ENCODE results near the gene PDE6B. TPM values are rescaled to one million over a fixed set of nuclear protein-coding genes. Genes with fewer than 3 reads are reported as not detected.

PDE6B gene
- total RNA-seq, 1 experiment from 2014 or later, result not detected

- H3K27me3 Mint-ChIP-seq (ENCODE audit: insufficient read depth, unreplicated experiment), result no peaks in the 10 kb centered on the region
- no peaks in the 10 kb centered on the region for H3K9me3 Mint-ChIP-seq (ENCODE audit: unreplicated experiment)
- no peak for DNase-seq (ENCODE audit: unreplicated experiment)
- peak overlapping the region; percentile 82 for H3K27ac Mint-ChIP-seq (ENCODE audit: low read depth, unreplicated experiment)
- peaks cover 14% of the 10 kb centered on the region for H3K4me1 Mint-ChIP-seq (ENCODE audit: insufficient read depth, unreplicated experiment)
- CTCF ChIA-PET, result interaction anchor here (0.6 to 2.9 kb wide), 8 partner anchors 9 to 72 kb away, joined by 3 to 14 read pairs (median 3); no protein-coding TSS in a partner anchor
- BruUV-seq (replicated peaks), result no TSS peak
- peak overlapping the region; percentile 83 for H3K4me3 Mint-ChIP-seq (ENCODE audit: unreplicated experiment)
- TF ChIP-seq CTCF (IDR thresholded peaks at IDR 0.05; ENCODE audit: unreplicated experiment), result no peak
- H3K36me3 Mint-ChIP-seq (ENCODE audit: insufficient read depth, unreplicated experiment), result peaks cover 48% of the 10 kb centered on the region
- intact Hi-C loops (cut with micrococcal nuclease), result loop anchor here (10.0 kb wide), 1 partner anchor 200 kb away; no protein-coding TSS in a partner anchor
- POLR2A ChIA-PET, result interaction anchor here (0.9 to 2.8 kb wide), 10 partner anchors 10 to 201 kb away, joined by 3 to 19 read pairs (median 6); no protein-coding TSS in a partner anchor
These were observed 49.9 kb downstream of the PDE6B start for GRCh38 chr4:675036-675882.

- H3K27me3 Mint-ChIP-seq (ENCODE audit: insufficient read depth, unreplicated experiment), result no peaks in the 10 kb centered on the region
- no peak overlapping the region for H3K27ac Mint-ChIP-seq (ENCODE audit: low read depth, unreplicated experiment)
- no peak for TF ChIP-seq CTCF (IDR thresholded peaks at IDR 0.05; ENCODE audit: unreplicated experiment)
- intact Hi-C loops (cut with micrococcal nuclease), result loop anchor here (10.0 kb wide), 1 partner anchor 201 kb away; no protein-coding TSS in a partner anchor
- H3K36me3 Mint-ChIP-seq (ENCODE audit: insufficient read depth, unreplicated experiment), result peaks cover 40% of the 10 kb centered on the region
- peaks cover 14% of the 10 kb centered on the region for H3K4me1 Mint-ChIP-seq (ENCODE audit: insufficient read depth, unreplicated experiment)
- H3K4me3 Mint-ChIP-seq (ENCODE audit: unreplicated experiment), result peak overlapping the region; percentile 83
- no peaks in the 10 kb centered on the region for H3K9me3 Mint-ChIP-seq (ENCODE audit: unreplicated experiment)
- DNase-seq (ENCODE audit: unreplicated experiment), result no peak
- ChIA-PET POLR2A (interaction anchor here (0.7 to 2.8 kb wide), 5 partner anchors 11 to 275 kb away, joined by 3 to 19 read pairs (median 4); no protein-coding TSS in a partner anchor), CTCF (interaction anchor here (1.1 to 2.9 kb wide), 5 partner anchors 8 to 73 kb away, joined by 3 to 14 read pairs (median 3); no protein-coding TSS in a partner anchor)
- no TSS peak for BruUV-seq (replicated peaks)
These were observed 50.9 kb downstream of the PDE6B start for GRCh38 chr4:675980-676870.

GRCh38 chr4:676871-677235, 51.5 kb downstream of the PDE6B start:
- Mint-ChIP-seq H3K36me3 (ENCODE audit: insufficient read depth, unreplicated experiment) (peaks cover 34% of the 10 kb centered on the region), H3K4me1 (ENCODE audit: insufficient read depth, unreplicated experiment) (peaks cover 14% of the 10 kb centered on the region), H3K9me3 (ENCODE audit: unreplicated experiment) (no peaks in the 10 kb centered on the region), H3K27me3 (ENCODE audit: insufficient read depth, unreplicated experiment) (no peaks in the 10 kb centered on the region), H3K4me3 (ENCODE audit: unreplicated experiment) (no peak overlapping the region), H3K27ac (ENCODE audit: low read depth, unreplicated experiment) (no peak overlapping the region)
- TF ChIP-seq CTCF (IDR thresholded peaks at IDR 0.05; ENCODE audit: unreplicated experiment), result no peak
- intact Hi-C loops (cut with micrococcal nuclease), result loop anchor here (10.0 kb wide), 1 partner anchor 202 kb away; no protein-coding TSS in a partner anchor
- ChIA-PET POLR2A (interaction anchor here (1.5 kb wide), 1 partner anchor 105 kb away, joined by 5 read pairs; no protein-coding TSS in a partner anchor), CTCF (no interaction called here)
- BruUV-seq (replicated peaks), result no TSS peak
- DNase-seq (ENCODE audit: unreplicated experiment), result no peak

Measured in MCF 10A (cell line).